KOPT-K1 (cell line): ENCODE measurements around the gene MARCHF2.
A peak's percentile ranks its signal among the peaks of the same experiment; 100 is the strongest.
"Not testable (repeated sequence)": the region's sequence is repeated elsewhere in the genome, so short reads cannot be mapped to it uniquely, and the experiment has no call there.

Experiments used
- H3K27ac ChIP-seq: fragments of 200-600 bp; sonication (generic); 2 replicates; pipeline ENCODE4 v1.5.1; 2016; ENCODE audit warnings: antibody characterized with exemption, mild to moderate bottlenecking, low read depth, low read length; ENCODE audit not compliant: poor library complexity, severe bottlenecking
- H3K36me3 ChIP-seq: fragments of 200-600 bp; sonication (generic); 2 replicates; pipeline ENCODE4 v1.5.1; 2017; ENCODE audit warnings: antibody characterized with exemption, mild to moderate bottlenecking, low read length, moderate library complexity; ENCODE audit not compliant: insufficient read depth
- H3K9me3 ChIP-seq: fragments of 200-600 bp; sonication (generic); 2 replicates; pipeline ENCODE4 v1.5.1; 2017; ENCODE audit warnings: antibody characterized with exemption, low read length, mild to moderate bottlenecking; ENCODE audit not compliant: insufficient read depth, poor library complexity, severe bottlenecking

MARCHF2 gene

DNA sequence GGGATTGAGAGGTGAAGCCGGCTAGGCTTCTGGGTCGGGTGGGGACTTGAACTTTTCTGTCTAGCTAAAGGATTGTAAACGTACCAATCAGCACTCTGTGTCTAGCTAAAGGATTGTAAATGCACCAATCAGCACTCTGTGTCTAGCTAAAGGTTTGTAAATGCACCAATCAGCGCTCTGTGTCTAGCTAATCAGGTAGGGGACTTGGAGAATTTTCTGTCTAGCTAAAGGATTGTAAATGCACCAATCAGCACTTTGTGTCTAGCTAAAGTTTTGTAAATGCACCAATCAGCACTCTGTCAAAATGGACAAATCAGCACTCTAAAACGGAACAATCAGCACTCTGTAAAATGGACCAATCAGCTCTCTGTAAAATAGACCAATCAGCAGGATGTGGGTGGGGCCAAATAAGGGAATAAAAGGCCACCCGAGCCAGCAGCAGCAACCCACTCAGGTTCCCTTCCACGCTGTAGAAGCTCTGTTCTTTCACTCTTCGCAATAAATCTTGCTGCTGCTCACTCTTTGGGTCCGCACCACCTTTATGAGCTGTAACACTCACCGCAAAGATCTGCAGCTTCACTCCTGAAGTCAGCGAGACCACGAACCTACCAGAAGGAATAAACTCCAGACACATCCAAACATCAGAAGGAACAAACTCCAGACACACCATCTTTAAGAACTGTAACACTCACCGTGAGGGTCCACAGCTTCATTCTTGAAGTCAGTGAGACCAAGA is 33.8 kb upstream of the MARCHF2 start:
- not testable (repeated sequence) for H3K36me3 ChIP-seq, H3K9me3 ChIP-seq, H3K27ac ChIP-seq

DNA sequence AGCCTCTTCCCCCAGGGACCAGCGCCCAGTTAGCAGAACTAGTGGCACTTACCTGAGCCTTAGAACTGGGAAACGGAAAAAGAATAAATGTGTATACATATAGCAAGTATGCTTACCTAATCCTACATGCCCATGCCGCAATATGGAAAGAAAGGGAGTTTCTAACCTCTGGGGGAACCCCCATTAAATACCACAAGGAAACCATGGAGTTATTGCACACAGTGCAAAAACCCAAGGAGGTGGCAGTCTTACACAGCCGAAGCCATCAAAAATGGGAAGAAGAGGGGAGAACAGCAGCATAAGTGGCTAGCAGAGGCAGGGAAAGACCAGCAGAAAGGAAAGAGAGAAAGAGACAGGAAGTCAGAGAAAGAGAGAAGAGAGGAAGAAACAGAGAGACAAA is 28.5 kb upstream of the MARCHF2 start:
- not testable (repeated sequence) for H3K9me3 ChIP-seq, H3K27ac ChIP-seq, H3K36me3 ChIP-seq

GRCh38 chr19:8385103-8385502 is 28.0 kb upstream of the MARCHF2 start:
- not testable (repeated sequence) for H3K9me3 ChIP-seq, H3K27ac ChIP-seq, H3K36me3 ChIP-seq

- H3K27ac ChIP-seq, H3K9me3 ChIP-seq, H3K36me3 ChIP-seq: not testable (repeated sequence)
Observed at GRCh38 chr19:8385566-8385965, 27.5 kb upstream of the MARCHF2 start.

- H3K9me3 ChIP-seq, H3K27ac ChIP-seq, H3K36me3 ChIP-seq: not testable (repeated sequence)
Observed at GRCh38 chr19:8386419-8386818, 26.7 kb upstream of the MARCHF2 start.

GRCh38 chr19:8386990-8387389 is 26.1 kb upstream of the MARCHF2 start:
- Histone ChIP-seq H3K9me3 (no peaks in the 10 kb centered on the region), H3K36me3 (no peaks in the 10 kb centered on the region), H3K27ac (no peak overlapping the region)

- Histone ChIP-seq H3K27ac (no peak overlapping the region), H3K9me3 (no peaks in the 10 kb centered on the region), H3K36me3 (no peaks in the 10 kb centered on the region)
Observed at GRCh38 chr19:8387688-8388611, 25.2 kb upstream of the MARCHF2 start.

DNA sequence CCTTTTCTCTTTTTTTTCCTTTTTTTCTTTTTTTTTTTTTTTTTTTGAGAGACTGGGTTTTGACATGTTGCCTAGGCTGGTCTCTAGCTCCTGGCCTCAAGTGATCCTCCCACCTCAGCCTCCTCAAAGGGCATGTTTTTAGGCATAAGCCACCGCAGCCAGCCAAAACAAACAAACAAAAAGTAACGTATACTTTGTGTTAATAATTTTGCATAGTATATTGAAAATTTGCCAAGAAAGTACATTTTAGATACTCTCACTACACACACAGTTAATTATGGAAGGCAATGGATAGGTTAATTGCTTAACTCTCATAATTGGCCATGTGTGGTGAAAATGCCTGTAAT is 24.5 kb upstream of the MARCHF2 start:
- no peaks in the 10 kb centered on the region for H3K36me3 ChIP-seq
- no peaks in the 10 kb centered on the region for H3K9me3 ChIP-seq
- no peak overlapping the region for H3K27ac ChIP-seq

- Histone ChIP-seq H3K9me3 (no peaks in the 10 kb centered on the region), H3K27ac (peak within 1 kb of the TSS; percentile 97), H3K36me3 (no peaks in the 10 kb centered on the region)
Observed at GRCh38 chr19:8389891-8390616, 23.1 kb upstream of the MARCHF2 start, which contains the start of gene RAB11B. RAB11B (plus strand) TSS chr19:8390360; CDS start chr19:8390417, 57 bp downstream.

DNA sequence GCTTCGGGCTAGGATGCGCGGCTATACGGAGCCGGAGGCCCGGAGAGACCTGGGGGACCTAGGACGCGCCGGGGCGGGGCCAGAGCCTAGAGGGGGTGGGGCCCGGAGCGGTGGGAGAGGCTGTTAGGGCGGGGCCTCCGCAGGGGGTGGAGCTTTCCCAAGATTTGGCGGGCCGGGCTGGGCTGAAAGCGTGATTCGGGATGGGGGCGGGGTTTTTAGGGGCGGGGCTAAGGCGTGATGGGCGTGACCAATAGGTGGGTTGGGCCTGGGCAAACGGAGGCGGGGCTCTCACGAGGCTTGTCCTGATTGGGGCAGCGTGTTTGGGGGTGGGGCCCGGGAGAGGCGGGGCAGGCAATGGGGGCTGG is 22.5 kb upstream of the MARCHF2 start:
- H3K27ac ChIP-seq = peak overlapping the region; percentile 97
- no peaks in the 10 kb centered on the region for H3K9me3 ChIP-seq
- H3K36me3 ChIP-seq = no peaks in the 10 kb centered on the region

GRCh38 chr19:8391198-8392016 is 21.7 kb upstream of the MARCHF2 start:
- H3K27ac ChIP-seq = no peak overlapping the region
- H3K36me3 ChIP-seq = no peaks in the 10 kb centered on the region
- no peaks in the 10 kb centered on the region for H3K9me3 ChIP-seq

GRCh38 chr19:8392017-8392591 is 21.0 kb upstream of the MARCHF2 start:
- H3K9me3 ChIP-seq = no peaks in the 10 kb centered on the region
- H3K36me3 ChIP-seq = no peaks in the 10 kb centered on the region
- no peak overlapping the region for H3K27ac ChIP-seq

DNA sequence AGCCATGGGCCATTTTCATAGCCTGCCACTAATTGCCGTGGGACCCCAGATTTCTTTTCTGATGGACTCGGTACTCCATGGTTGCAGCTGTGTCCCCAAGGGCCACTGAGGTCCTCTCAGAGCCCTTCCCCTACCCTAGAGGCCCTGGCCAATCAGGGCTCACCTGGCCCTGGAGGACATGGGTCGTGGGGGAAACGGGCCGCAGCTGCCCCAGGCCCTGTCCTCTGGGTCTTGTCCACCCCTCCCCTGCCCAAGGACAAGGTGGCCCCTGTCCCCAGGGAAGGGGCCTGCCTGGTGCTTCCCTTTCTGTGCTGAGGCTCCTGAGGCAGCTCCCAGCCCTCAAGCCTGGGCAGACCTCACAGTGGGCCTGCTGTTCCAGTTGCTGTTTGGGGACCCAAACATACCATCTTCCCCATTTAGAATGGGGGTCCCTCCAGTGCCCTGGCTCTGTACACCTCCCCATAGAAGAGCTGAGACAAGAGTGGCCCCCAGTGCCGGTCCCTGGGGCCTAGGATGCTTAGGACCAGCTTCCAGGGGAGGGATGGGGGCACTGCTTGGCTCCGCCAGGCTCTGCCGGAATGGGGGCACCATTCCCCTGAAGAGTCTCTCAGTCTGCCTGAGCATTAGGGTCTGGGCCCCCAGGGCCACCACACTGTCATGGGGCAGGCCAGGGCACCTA is 19.8 kb upstream of the MARCHF2 start:
- no peaks in the 10 kb centered on the region for H3K9me3 ChIP-seq
- H3K36me3 ChIP-seq = no peaks in the 10 kb centered on the region
- H3K27ac ChIP-seq = no peak overlapping the region

DNA sequence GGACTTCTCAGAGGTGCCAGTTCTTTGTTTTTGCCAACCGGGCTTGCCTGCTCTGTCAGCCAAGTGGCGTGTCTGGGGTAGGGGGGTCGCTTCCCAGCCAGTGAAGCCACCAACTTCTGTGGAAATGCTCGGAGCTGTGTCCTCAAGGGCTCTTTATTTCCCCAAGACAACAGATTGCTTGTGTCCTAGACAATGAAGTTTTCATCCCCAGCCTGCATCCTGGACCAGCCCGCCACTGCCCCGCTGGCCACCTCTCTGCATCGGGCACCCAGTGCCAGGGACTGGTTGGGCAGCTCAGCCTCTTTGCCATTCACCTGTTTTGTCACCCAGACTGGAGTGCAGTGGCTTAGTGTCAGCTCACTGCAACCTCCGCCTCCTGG is 19.2 kb upstream of the MARCHF2 start:
- Histone ChIP-seq H3K36me3 (no peaks in the 10 kb centered on the region), H3K9me3 (no peaks in the 10 kb centered on the region), H3K27ac (no peak overlapping the region)
